ENCODE results near the gene AQP1.

- TF ChIP-seq, protein P1, sequence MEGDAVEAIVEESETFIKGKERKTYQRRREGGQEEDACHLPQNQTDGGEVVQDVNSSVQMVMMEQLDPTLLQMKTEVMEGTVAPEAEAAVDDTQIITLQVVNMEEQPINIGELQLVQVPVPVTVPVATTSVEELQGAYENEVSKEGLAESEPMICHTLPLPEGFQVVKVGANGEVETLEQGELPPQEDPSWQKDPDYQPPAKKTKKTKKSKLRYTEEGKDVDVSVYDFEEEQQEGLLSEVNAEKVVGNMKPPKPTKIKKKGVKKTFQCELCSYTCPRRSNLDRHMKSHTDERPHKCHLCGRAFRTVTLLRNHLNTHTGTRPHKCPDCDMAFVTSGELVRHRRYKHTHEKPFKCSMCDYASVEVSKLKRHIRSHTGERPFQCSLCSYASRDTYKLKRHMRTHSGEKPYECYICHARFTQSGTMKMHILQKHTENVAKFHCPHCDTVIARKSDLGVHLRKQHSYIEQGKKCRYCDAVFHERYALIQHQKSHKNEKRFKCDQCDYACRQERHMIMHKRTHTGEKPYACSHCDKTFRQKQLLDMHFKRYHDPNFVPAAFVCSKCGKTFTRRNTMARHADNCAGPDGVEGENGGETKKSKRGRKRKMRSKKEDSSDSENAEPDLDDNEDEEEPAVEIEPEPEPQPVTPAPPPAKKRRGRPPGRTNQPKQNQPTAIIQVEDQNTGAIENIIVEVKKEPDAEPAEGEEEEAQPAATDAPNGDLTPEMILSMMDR (conservative IDR thresholded peaks at IDR 0.05; ENCODE audit: low read length), result no peak
- TF ChIP-seq EZH2phosphoT487 (IDR thresholded peaks at IDR 0.05; ENCODE audit: borderline replicate concordance, low read depth, low read length), result no peak
These were observed 3.0 kb upstream of the AQP1 start for GRCh38 chr7:30908681-30909080.

All from OCI-LY7 (cell line).